HG02642 (cell line): ENCODE measurements around the gene EEF2K.
"Not testable (repeated sequence)": the region's sequence is repeated elsewhere in the genome, so short reads cannot be mapped to it uniquely, and the experiment has no call there.

Experiments used
- ATAC-seq: cut with Tn5 transposase; IDR thresholded peaks from one replicate; pipeline ENCODE4 v1.9.1; 2021; ENCODE audit warnings: mild to moderate bottlenecking; ENCODE audit not compliant: unreplicated experiment, poor library complexity

The EEF2K gene

DNA sequence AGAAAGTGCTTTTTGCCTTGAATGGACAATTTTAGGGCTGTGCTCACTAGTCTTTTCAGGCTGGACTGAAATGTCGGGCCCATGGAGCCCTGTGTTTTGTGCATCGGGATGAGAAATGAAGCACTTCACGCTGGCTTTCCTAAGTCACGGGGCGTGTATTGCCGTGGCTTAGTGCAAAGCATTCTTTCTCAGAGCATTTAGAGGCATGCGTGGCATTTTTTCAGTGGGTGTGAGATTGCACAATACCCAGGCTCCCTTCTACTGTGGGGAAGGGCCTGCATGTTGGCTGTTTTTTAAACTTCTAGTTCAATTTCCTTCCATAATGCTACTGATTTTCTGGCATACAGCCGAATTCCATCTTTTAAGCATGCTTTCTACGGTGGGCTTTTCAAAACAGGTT lies 78.6 kb downstream of the EEF2K start:
- ATAC-seq: no peak

DNA sequence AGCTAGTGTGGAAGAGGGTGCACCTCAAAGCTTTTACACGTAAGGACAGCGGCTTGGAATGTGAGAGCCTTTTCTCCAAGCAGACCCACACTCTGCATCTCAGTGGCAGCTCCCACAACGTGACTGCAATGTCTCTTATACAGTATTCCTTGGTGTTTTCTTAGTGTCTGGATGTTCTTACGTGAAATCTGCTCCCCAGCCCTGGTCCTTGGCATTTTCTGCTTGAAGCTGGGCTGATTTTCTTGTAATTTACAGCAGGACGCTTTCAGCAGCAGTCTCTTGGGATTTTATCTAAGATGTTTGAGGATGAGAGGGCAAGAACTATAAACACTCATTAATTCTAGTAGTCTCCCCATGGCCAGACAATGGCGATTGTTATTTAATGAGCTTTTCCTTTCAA lies 79.0 kb downstream of the EEF2K start:
- no peak for ATAC-seq

DNA sequence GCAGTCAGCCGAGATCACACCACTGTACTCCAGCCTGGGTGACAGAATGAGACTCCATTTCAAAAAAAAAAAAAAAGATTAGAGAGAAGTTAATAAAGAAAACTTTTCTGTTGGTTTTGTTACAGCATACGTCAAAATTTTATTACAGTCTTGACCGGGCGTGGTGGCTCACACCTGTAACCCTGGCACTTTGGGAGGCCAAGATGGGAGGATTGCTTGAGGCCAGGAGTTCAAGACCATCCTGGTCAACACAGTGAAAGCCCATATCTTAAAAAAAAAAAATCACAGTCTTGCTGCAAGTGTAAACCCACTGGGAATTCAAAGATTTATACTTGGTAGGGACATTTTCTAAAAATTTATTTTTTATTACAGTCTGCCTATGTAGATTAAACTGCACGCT lies 84.9 kb downstream of the EEF2K start:
- ATAC-seq: no peak

DNA sequence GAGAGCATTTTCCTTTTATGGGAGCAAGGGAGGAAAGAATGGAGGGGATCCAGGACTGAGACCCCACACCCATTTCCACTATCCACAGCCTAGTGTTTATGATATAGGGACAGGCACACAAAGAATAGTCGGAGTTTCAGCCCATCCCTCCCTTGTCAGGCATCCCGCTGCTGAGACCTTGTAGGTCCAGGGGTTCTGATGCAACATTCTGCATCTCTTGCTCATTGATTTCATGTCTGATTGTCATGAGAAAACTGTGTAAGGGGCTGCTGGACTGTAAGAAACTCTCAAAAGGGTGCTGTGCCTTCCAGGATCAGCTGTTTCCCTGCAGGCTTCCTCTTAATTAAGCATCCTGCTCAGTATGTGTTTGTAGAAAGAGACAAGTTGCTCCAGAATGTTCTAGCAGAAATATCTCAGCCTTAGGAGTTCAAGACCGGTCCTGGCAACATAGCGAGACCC lies 85.8 kb downstream of the EEF2K start:
- ATAC-seq: no peak

DNA sequence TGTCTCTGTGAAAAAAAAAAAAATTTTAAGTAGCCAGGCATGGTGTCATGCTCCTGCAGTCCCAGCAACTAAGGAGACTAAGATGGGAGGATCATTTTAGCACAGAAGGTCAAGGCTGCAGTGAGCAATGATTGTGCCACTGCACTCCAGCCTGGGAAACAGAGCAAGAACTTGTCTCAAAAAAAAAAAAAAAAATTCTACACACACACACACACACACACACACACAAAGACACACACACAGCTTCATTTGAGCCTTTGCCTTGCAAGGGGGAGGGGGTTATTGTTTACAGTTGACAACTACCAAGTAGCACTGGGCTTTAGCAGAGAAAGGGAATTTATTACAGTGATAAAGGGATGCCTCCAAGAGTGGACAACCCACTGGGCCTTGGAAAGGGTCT lies 86.2 kb downstream of the EEF2K start:
- no peak for ATAC-seq

DNA sequence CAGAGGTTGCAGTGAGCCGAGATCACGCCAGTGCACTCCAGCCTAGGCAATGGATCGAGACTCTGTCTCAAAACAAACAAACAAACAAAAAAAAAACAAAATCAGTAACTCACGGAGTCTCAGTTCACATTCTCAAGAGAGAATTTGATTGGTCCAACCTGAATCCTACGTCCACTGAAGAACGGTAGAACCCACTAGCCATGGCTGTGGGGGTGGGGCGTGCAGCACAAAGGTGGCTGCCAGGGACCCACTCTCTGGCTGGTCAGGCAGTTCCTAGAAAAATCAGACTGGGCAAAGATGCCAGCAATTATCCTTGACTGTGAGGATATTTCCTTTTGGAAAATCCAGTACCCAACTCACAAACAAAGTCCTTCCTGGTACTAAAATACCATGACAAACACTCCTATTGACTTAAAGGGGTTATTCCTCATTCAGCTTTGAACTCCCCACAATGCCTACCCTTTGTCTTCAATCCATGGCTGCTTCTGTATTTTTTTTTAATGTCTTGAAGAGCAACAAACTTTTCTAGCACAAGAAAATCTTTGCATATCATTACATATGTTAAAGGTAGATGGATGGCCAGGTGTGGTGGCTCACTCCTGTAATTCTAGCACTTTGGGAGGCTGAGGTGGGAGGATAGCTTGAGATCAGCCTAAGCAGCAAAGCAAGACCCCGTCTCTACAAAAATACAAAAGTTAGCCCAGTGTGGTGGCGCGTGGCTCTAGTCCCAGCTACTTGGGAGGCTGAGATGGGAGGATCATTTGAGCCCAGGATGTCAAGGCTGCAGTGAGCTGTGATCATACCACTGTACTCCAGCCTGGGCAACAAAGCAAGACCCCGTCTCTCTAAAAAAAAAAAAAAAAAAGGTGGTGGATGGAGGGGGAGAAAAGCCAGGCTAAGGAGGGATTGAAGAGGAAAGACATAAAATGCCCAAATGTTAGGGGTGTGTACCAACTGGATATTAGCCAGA lies 87.3 kb downstream of the EEF2K start:
- ATAC-seq: no peak

DNA sequence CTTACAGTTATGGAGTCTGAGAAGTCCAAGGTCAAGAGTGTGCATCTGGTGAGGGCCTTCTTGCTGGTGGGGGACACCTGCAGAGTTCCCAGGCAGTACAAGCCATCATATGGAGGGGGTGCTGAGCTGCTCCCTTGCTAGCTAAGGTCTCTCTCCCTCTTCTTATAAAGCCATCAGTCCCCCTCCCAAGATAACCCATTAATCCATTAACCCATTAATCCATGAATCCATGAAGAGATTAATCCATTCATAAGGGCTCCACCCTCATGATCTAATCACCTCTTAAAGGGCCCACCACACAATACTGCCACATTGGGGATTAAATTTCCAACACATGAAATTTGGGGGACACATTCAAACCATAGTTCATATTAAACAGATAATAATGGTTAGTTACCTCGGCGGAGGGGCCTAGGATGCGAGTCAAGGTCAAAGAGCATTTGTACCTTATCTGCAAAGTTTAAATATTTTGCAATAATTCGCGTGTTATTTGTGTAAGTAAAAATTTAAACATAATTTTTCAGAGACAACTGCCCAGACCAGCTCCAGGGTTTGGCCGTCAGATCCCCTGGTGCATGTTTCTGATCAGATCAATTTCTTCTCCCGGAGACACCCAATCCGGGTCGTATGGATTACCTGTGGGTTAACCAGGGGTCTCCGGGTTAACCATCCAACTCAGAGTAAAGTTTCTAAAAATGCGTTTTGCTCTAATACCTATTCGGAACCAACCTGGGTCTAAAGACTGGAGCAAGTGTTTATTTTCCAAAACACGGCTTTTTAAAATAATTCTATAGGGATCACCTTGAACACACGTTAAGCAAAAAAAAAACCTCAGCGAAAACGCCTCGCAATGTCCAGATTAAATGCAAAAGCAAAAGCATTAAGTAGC lies 90.4 kb downstream of the EEF2K start:
- ATAC-seq: no peak

DNA sequence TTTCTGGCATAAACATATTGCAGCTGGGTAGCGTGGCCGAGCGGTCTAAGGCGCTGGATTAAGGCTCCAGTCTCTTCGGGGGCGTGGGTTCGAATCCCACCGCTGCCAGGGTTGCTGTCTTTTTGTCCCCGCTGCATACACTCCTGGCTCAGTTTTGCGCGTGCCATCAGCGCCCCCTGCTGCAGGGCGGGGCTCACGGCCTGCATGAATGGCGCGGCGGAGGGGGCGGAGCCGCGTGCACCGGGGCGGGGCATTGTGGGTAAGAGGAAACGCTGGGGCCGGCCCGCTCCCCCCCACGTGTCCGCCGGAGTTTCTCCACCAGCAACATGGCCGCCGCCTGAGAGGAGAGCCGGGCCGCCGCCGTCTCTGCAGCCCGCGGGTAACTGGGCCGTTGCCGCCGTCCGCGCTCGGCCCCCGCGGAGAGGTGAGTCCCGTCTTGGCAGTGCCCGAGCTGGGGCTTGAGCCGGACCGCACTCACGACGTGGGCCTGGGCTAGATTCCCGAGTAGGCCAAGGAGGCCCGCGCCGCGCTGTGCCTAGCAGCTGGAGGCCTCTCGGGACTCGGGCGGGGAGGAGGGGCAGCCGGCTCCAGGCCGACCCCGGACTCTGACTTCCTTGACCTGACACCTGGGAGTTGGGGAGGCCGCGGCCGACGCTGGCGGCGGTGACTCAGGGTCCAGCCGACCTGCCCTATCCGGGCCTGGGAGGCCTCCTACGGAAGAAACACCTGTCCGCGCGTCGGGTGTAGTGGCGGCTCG lies 91.2 kb downstream of the EEF2K start, which contains the start of gene POLR3E:
Gene POLR3E (plus strand): TSS at position 296 of the 757 bp plus-strand sequence. CDS start 5,560 bp downstream, outside the sequence.
- ATAC-seq: peak; percentile 87

DNA sequence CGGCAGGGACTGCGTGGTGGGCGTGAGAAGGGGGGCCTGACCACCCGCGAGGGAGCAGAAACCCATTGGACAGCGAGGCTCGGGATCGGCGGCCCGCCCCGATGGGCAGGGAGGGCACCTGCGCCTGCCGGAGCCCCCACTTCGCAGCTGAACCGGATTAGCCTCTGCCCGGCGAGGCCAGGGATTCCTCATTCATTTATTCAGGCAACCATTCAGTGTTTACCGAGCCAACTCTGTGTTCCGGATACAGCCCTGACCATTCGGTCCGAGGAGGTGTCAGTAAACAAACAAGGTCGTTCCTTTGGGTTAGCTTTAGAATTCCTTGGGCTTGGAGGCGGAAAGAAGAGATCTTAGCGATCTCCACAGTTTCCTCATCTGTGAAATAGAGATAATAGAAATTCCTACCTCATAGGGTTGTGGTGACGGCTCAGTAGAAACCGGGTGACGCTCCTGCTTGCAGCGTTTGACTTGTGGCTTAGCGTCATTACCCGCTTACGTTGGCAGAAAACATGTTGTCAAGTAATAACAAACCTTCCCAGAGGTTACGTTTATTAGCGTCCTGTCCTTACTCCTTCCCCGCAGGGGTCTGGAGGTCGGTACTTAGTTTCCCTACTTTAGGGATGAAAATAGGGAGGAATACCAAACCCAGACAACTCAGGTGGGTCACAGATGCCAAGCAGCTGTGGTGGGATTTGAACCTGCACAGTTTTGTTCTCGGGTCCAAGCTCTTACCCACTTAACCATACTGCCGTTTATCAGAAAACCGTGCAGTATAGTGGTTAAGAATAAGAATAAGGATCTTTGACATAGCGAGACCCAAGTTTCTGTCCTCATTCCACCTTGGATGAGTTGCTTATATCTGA lies 92.0 kb downstream of the EEF2K start:
- ATAC-seq: peak; percentile 25

DNA sequence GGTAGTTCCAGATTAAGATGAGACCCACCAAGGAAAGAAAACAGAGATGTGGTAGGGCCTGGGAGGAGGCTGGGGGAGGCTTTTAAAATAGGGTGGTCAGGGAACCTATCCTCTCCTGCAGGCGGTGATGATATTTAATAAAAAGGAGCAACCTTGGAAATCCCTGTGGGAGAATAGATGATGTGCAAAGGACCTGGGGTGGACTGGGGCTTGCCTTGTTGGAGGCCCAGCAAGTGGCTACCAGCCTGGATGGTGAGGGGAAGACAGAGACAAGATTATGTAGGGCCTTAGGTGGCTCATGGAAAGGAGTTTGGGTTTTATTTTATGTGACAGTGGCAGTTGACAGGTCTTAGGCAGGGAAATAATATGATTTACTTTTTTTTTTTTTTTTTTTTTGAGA lies 93.0 kb downstream of the EEF2K start:
- no peak for ATAC-seq

DNA sequence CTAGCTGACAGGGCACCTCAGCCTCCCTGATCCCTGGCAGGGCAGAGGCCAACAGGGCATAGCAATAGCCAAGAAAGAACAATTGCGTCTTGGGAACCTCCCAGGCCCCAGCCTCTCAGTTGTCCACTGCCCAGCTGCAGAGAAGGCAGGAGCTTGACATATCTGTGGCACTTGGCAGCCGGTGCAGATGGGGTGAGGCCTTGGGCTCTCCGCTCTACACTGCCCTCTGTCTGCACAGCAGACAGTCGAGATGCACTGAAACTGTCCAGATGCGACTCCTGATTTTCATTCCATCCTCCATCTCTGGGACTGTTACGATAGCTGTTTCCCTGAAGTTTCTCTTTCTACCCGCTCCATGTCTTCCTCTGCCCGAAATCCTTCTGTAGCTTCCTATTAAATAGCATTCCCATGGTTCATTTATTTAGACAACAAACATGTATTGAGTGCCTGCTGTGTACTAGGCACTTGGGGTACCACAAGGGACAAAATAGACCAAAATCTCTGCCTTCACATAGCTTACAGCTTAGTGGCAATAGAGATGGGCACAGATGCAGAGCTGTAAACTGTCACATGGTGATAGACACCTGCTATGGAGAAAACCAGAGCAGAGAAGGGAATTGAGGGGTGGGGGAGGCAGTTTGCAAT lies 94.5 kb downstream of the EEF2K start:
- no peak for ATAC-seq

DNA sequence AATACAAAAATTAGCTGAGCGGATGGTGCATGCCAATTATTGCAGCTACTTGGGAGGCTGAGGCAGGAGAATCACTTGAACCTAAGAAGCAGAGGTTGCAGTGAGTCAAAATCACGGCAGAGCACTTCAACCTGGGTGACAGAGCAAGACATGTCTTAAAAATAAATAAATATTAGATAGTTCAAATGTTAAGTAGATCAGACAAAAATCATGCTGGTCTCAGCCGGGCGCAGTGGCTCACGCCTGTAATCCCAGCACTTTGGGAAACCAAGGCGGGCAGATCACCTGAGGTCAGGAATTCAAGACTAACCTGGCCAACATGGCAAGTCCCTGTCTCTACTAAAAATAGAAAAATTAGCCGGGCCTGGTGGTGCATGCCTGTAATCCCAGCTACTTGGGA lies 95.3 kb downstream of the EEF2K start:
- not testable (repeated sequence) for ATAC-seq

DNA sequence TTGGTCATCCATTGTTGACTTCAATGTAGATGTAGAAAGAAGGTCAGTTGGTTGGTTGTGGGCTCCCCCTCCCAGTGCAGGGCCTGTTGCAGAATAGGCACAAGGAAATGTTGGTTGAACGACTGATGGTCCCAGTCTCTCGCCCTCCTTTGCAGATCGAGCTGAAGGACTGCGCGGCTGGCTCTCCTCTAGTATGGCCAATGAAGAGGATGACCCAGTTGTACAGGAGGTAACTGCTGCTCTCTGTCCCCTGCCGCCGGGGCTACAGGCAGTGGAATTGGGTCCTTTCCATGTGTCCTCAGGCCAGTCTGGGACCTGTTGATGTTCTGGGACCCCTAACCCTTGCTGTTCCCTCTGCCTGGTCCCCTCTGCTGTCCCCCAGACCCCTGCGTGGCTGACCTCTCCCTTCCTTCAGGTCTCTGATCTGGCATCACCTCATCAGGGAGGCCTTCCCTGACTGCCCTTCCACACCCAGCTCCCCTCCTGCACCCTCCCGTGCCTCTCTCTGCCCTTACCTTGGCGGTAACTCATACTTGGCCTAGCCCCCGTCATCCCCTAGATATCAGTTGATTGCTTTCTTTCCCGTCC lies 96.8 kb downstream of the EEF2K start:
- ATAC-seq: no peak

DNA sequence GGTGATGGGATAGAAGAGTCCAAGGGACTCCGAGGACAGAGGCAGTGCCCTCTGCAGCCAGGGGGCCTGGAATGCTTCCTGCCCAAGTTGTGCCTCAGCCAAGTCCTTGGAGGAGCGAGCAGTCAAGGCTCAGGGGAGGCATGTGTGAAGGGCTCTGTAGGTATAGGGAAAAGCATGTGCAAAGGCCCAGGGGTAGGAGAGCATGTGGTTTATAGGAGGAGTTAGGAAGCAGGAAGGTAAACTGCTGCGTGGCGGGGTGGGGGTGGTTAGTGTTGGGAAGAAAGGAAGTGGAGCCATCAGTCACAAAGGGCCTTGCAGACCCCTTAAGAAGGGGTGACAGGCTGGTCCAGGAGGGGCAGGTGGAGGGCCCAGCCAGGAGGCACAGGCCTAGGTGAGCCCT lies 98.3 kb downstream of the EEF2K start:
- ATAC-seq: no peak

DNA sequence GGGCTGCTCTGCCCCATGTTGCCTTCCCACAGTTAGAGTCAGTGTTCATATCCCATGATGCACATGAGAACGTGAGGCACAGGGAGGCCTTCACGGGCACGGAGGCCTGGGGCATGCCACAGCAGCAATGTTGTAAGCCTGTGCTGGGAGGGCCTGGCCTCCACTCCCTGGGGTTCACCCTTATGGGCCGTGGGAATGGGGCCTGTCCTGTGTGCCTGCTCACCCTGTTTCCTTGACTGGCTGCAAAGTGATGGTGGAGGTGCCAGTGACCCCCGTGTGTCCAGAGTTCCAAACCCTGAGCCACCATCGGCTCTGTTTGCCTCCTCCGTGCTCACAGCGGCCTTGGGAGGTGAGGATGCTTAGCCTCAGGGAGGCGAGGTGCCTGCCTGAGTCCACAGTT lies 100.7 kb downstream of the EEF2K start:
- ATAC-seq: no peak

DNA sequence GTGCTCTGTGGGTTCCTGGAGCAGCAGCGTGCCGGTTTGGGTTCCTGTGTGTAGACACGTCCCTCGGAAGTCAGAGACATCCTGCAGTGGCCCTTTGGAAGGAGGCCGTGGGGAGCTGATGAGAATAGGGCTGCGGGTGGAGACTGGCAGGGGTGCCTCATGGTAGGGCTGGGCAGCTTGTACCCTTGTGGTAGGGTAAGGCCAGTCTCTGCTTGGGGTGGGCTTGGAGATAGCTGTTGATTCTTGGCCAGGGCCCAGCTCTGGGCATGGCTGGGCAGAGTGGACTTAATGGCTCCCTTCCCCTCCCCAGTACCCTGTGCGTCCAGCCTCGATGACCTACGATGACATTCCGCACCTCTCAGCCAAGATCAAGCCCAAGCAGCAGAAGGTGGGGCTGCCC lies 101.8 kb downstream of the EEF2K start:
- ATAC-seq: no peak

DNA sequence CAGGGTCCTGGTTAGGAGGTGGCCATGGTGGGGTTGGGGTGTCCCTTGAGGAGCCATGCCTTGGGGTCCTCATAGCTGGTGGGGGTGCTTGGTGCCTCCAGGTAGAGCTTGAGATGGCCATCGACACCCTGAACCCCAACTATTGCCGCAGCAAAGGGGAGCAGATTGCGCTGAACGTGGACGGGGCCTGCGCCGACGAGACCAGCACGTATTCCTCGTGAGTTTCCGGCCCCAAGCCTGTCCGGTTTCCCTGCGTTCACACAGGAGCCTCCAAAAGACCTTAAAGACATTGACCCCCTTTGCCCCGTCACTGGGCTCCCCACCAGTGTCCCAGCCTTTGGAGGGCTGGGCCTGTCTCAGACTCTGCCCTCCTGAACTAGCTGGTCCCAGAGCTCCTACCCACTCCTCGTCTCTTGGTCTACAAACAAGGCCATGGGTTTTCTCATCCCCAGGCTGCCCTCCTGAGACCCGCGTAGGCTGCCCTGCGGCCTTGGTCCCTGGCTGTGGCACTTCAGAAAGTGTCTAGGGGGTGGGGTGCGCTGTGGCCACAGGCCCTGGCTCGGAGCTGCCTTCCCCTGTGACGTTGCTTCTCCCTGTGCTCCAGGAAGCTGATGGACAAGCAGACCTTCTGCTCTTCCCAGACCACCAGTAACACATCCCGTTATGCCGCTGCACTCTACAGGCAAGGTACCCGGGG lies 102.9 kb downstream of the EEF2K start:
- no peak for ATAC-seq

DNA sequence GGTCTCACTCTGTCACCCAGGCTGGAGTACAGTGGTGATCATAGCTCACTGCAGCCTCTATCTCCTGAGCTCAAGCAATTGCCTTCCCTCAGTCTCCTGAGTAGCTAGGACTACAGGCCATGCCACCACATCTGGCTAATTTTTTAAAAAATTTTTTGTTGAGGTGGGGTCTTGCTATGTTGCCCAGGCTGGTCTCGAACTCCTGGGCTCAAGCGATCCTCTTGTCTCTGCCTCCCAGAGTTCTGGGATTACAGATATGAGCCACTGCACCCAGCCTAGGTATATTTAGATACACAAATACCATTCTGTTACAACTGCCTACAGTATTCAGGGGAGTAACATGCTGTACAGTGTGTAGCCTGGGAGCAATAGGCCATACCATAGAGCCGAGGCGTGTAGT lies 105.4 kb downstream of the EEF2K start:
- ATAC-seq: no peak
